Large intestine (tissue), 3 donors: ENCODE measurements around the gene BBC3. TPM values are rescaled to one million over a fixed set of nuclear protein-coding genes. Genes with fewer than 3 reads are reported as not detected.

Experiments used
- DNase-seq, 2 donors: peaks; one replicate each; pipeline versions ENCODE4 v3.0.0 to v3.0.0-alpha.2; 2013
- H3K27ac ChIP-seq: one replicate; pipeline ENCODE4 v1.5.1; 2013; ENCODE audit warnings: low read length
- H3K27me3 ChIP-seq: 2 replicates; pipeline ENCODE4 v1.6.1; 2013; ENCODE audit warnings: low read length; ENCODE audit not compliant: control insufficient read depth, insufficient read depth
- H3K36me3 ChIP-seq: 2 replicates; pipeline ENCODE4 v1.6.1; 2013; ENCODE audit warnings: low read length; ENCODE audit not compliant: control insufficient read depth, insufficient read depth
- H3K4me1 ChIP-seq: one replicate; pipeline ENCODE4 v1.6.1; 2013; ENCODE audit warnings: low read length; ENCODE audit not compliant: control insufficient read depth, insufficient read depth
- H3K4me3 ChIP-seq: one replicate; pipeline ENCODE4 v1.5.1; 2013; ENCODE audit warnings: low read length
- H3K9me3 ChIP-seq: one replicate; pipeline ENCODE4 v1.6.1; 2013; ENCODE audit warnings: mild to moderate bottlenecking, low read depth, low read length, moderate library complexity; ENCODE audit not compliant: control insufficient read depth
- WGBS: methylation state at CpG from one replicate; pipeline ENCODE4 v1.1.5; 2013; ENCODE audit warnings: low lambda C conversion rate; ENCODE audit not compliant: insufficient coverage; 5-methylcytosine and 5-hydroxymethylcytosine counted together
- polyA plus RNA-seq: library from polyadenylated mRNA; unstranded; fragments of 120-200 nt; gene quantifications from one replicate; pipeline ENCODE4 v1.2.1, GENCODE V29; 2013

BBC3 gene
- polyA plus RNA-seq, 1 donor: 2.1 TPM

GRCh38 chr19:47188507-47189033 is 42.4 kb downstream of the BBC3 start:
- Histone ChIP-seq H3K27ac (peak overlapping the region; percentile 64), H3K4me1 (peaks cover 32% of the 10 kb centered on the region)
- DNase-seq: peak; percentile 24 to 64

GRCh38 chr19:47187797-47188196 is 43.2 kb downstream of the BBC3 start:
- H3K36me3 ChIP-seq: peaks cover 14% of the 10 kb centered on the region
- H3K27ac ChIP-seq: peak overlapping the region; percentile 64
- DNase-seq: peak; percentile 30 to 53
- no peak overlapping the region for H3K4me3 ChIP-seq
- H3K27me3 ChIP-seq: no peaks in the 10 kb centered on the region
- no peaks in the 10 kb centered on the region for H3K9me3 ChIP-seq
- H3K4me1 ChIP-seq: peaks cover 32% of the 10 kb centered on the region
- WGBS: no CpG with 5 or more reads among the region's 6 CpGs

More at GRCh38 chr19:47188507-47189033, 42.4 kb downstream of the BBC3 start:
- peaks cover 9% of the 10 kb centered on the region for H3K36me3 ChIP-seq
- H3K27me3 ChIP-seq: no peaks in the 10 kb centered on the region
- no CpG with 5 or more reads among the region's 5 CpGs for WGBS
- H3K9me3 ChIP-seq: no peaks in the 10 kb centered on the region
- no peak overlapping the region for H3K4me3 ChIP-seq

- H3K27ac ChIP-seq: no peak overlapping the region
- WGBS: no CpG with 5 or more reads among the region's 2 CpGs
- H3K9me3 ChIP-seq: no peaks in the 10 kb centered on the region
- DNase-seq: no peak
- no peaks in the 10 kb centered on the region for H3K27me3 ChIP-seq
- H3K36me3 ChIP-seq: peaks cover 18% of the 10 kb centered on the region
- H3K4me3 ChIP-seq: no peak overlapping the region
- peaks cover 32% of the 10 kb centered on the region for H3K4me1 ChIP-seq
Observed at GRCh38 chr19:47187335-47187655, 43.7 kb downstream of the BBC3 start.

- Histone ChIP-seq H3K27ac (no peak overlapping the region), H3K4me1 (peaks cover 32% of the 10 kb centered on the region), H3K4me3 (no peak overlapping the region), H3K36me3 (peaks cover 18% of the 10 kb centered on the region), H3K27me3 (no peaks in the 10 kb centered on the region), H3K9me3 (no peaks in the 10 kb centered on the region)
- 88% methylated on average over 3 of the region's 17 CpGs for WGBS
- DNase-seq: no peak
Observed at GRCh38 chr19:47186446-47187334, 44.3 kb downstream of the BBC3 start.

- Histone ChIP-seq H3K27me3 (no peaks in the 10 kb centered on the region), H3K4me3 (no peak overlapping the region), H3K27ac (no peak overlapping the region), H3K4me1 (peaks cover 12% of the 10 kb centered on the region), H3K9me3 (no peaks in the 10 kb centered on the region), H3K36me3 (peaks cover 24% of the 10 kb centered on the region)
- WGBS: no CpG with 5 or more reads among the region's 2 CpGs
- DNase-seq: no peak
Observed at GRCh38 chr19:47183601-47184000, 47.4 kb downstream of the BBC3 start.

- Histone ChIP-seq H3K27me3 (no peaks in the 10 kb centered on the region), H3K9me3 (no peaks in the 10 kb centered on the region), H3K27ac (no peak overlapping the region), H3K4me1 (no peaks in the 10 kb centered on the region), H3K4me3 (no peak overlapping the region), H3K36me3 (peaks cover 33% of the 10 kb centered on the region)
- no peak for DNase-seq
- no CpG with 5 or more reads among the region's 4 CpGs for WGBS
Observed at GRCh38 chr19:47179653-47180310, 51.2 kb downstream of the BBC3 start.

GRCh38 chr19:47176627-47177090 is 54.3 kb downstream of the BBC3 start:
- Histone ChIP-seq H3K4me1 (no peaks in the 10 kb centered on the region), H3K27me3 (no peaks in the 10 kb centered on the region), H3K9me3 (no peaks in the 10 kb centered on the region), H3K36me3 (peaks cover 39% of the 10 kb centered on the region), H3K4me3 (no peak overlapping the region), H3K27ac (peak overlapping the region; percentile 39)
- no peak for DNase-seq
- 83% methylated on average over 1 of the region's 5 CpGs for WGBS

- H3K4me3 ChIP-seq: no peak overlapping the region
- no peaks in the 10 kb centered on the region for H3K9me3 ChIP-seq
- H3K36me3 ChIP-seq: peaks cover 42% of the 10 kb centered on the region
- no peaks in the 10 kb centered on the region for H3K27me3 ChIP-seq
- WGBS: no CpG with 5 or more reads among the region's 5 CpGs
- H3K27ac ChIP-seq: peak overlapping the region; percentile 39
- no peaks in the 10 kb centered on the region for H3K4me1 ChIP-seq
- DNase-seq: no peak
Observed at GRCh38 chr19:47176071-47176626, 54.9 kb downstream of the BBC3 start.

GRCh38 chr19:47172666-47173455 is 58.1 kb downstream of the BBC3 start:
- Histone ChIP-seq H3K9me3 (no peaks in the 10 kb centered on the region), H3K27me3 (no peaks in the 10 kb centered on the region), H3K36me3 (peaks cover 53% of the 10 kb centered on the region), H3K4me1 (no peaks in the 10 kb centered on the region), H3K27ac (no peak overlapping the region), H3K4me3 (no peak overlapping the region)
- no peak for DNase-seq
- 100% methylated on average over 1 of the region's 19 CpGs for WGBS
